Keratinocyte (primary cell): ENCODE results near the gene C2CD3. TPM values are rescaled to one million over a fixed set of nuclear protein-coding genes. Genes with fewer than 3 reads are reported as not detected.

Experiments used
- DNase-seq: peaks from one replicate; pipeline ENCODE4 v3.0.0-alpha.2; 2011; ENCODE audit warnings: low read depth, missing footprints, low spot score
- FAIRE-seq: peaks from 2 replicates; lab custom pipeline; 2011; peaks lifted over from hg19 to GRCh38; lab: Jason Lieb, UNC
- H2AFZ ChIP-seq: 2 replicates; pipeline ENCODE4 v1.6.0; 2012; ENCODE audit warnings: low read length, control low read depth, inconsistent platforms; ENCODE audit not compliant: control insufficient read depth
- H3K27ac ChIP-seq: 2 replicates; pipeline ENCODE4 v1.5.1; 2011; ENCODE audit warnings: low read length; ENCODE audit not compliant: control insufficient read depth, insufficient read depth
- H3K27me3 ChIP-seq: 3 replicates; pipeline ENCODE4 v1.6.0; 2011; ENCODE audit warnings: low read length; ENCODE audit not compliant: control insufficient read depth, insufficient read depth; ENCODE audit errors: extremely low read depth
- H3K36me3 ChIP-seq, 2 experiments: 2 replicates in 1 of 2; 3 replicates in 1 of 2; pipeline ENCODE4 v1.5.1; 2011; ENCODE audit warnings: low read length in 2 of 2, mild to moderate bottlenecking in 1 of 2; ENCODE audit not compliant: control insufficient read depth in 2 of 2, insufficient read depth in 2 of 2; ENCODE audit errors: extremely low read depth in 1 of 2
- H3K4me1 ChIP-seq: 3 replicates; pipeline ENCODE4 v1.5.1; 2011; ENCODE audit warnings: low read length; ENCODE audit not compliant: control insufficient read depth, insufficient read depth; ENCODE audit errors: extremely low read depth
- H3K4me2 ChIP-seq: 3 replicates; pipeline ENCODE4 v1.6.0; 2011; ENCODE audit warnings: low read depth, low read length; ENCODE audit not compliant: control insufficient read depth, insufficient read depth; ENCODE audit errors: extremely low read depth
- H3K4me3 ChIP-seq, 3 experiments: fragments of 200-600 bp in 1 of 3; sonication (generic) in 1 of 3; 2 replicates in 2 of 3; 3 replicates in 1 of 3; pipeline ENCODE4 v1.5.1; 2011 to 2016; ENCODE audit warnings: low read length in 3 of 3, mild to moderate bottlenecking in 3 of 3, control low read depth in 2 of 3, inconsistent platforms in 1 of 3, low read depth in 1 of 3, mixed read lengths in 1 of 3, mixed run types in 1 of 3, moderate library complexity in 1 of 3; ENCODE audit not compliant: control insufficient read depth in 2 of 3, insufficient read depth in 2 of 3; ENCODE audit errors: extremely low read depth in 1 of 3
- H3K79me2 ChIP-seq: 2 replicates; pipeline ENCODE4 v1.6.0; 2012; ENCODE audit warnings: low read length; ENCODE audit not compliant: control insufficient read depth, insufficient read depth
- H3K9ac ChIP-seq: 3 replicates; pipeline ENCODE4 v1.6.0; 2011; ENCODE audit warnings: low read length; ENCODE audit not compliant: control insufficient read depth, insufficient read depth; ENCODE audit errors: extremely low read depth
- H3K9me1 ChIP-seq: 3 replicates; pipeline ENCODE4 v1.6.0; 2011; ENCODE audit warnings: low read length; ENCODE audit not compliant: control insufficient read depth, insufficient read depth; ENCODE audit errors: extremely low read depth
- H3K9me3 ChIP-seq: 2 replicates; pipeline ENCODE4 v1.5.1; 2012; ENCODE audit warnings: low read depth, low read length; ENCODE audit not compliant: control insufficient read depth
- H4K20me1 ChIP-seq: 3 replicates; pipeline ENCODE4 v1.6.0; 2011; ENCODE audit warnings: low read length; ENCODE audit not compliant: control insufficient read depth, insufficient read depth; ENCODE audit errors: extremely low read depth
- CTCF ChIP-seq, 3 experiments: IDR thresholded peaks in 1 of 3; conservative IDR thresholded peaks in 1 of 3; optimal IDR thresholded peaks in 1 of 3; 2 replicates in 2 of 3; 3 replicates in 1 of 3; pipeline versions ENCODE3 to v1.5.1; 2011; ENCODE audit warnings: low read length in 3 of 3, mild to moderate bottlenecking in 3 of 3, moderate library complexity in 2 of 3, control low read depth in 1 of 3, inconsistent platforms in 1 of 3; ENCODE audit not compliant: insufficient read depth in 2 of 3; ENCODE audit errors: extremely low read depth in 1 of 3
- EZH2 ChIP-seq: IDR thresholded peaks from one replicate; pipeline ENCODE4 v1.6.1; 2012; ENCODE audit warnings: inconsistent platforms, mild to moderate bottlenecking, low read length, moderate library complexity
- dilution Hi-C: fragments of 300-500 bp; cut with MboI; formaldehyde crosslinking; loops from one replicate; pipeline ENCODE4 v1.7.0; 2020; ENCODE audit warnings: low sequenced_read_pairs; ENCODE audit not compliant: extremely low pct_ligation_motif_present
- polyA plus RNA-seq, 5 experiments: library from polyadenylated mRNA; depleted of rRNA in 3 of 5; stranded (reverse) in 3 of 5; stranded (forward) in 1 of 5; unstranded in 1 of 5; fragments of >200 nt; gene quantifications; 1 replicate in 1 of 5; 2 replicates in 3 of 5; 3 replicates in 1 of 5; pipeline versions ENCODE4 v1.2.1 to v1.2.3, GENCODE V29; 2011 to 2012; ENCODE audit warnings: missing spikeins in 2 of 5, low read depth in 1 of 5, low replicate concordance in 1 of 5

C2CD3 gene
- polyA plus RNA-seq, 1 donor (not counting 4 experiments of a cell fraction or from before 2014, with no cell fraction given): 9.8 TPM

GRCh38 chr11:74159642-74160041, 11.2 kb downstream of the C2CD3 start:
- TF ChIP-seq EZH2 (no peak), CTCF (optimal IDR thresholded peaks at IDR 0.05 in 1 of 3, IDR thresholded peaks at IDR 0.05 in 1 of 3, conservative IDR thresholded peaks at IDR 0.05 in 1 of 3; ENCODE audit: extremely low read depth in 1 of 3, insufficient read depth in 2 of 3, low read length in 3 of 3) (no peak)
- H4K20me1 ChIP-seq: no peaks in the 10 kb centered on the region
- peaks cover 5% of the 10 kb centered on the region for H3K79me2 ChIP-seq
- H3K36me3 ChIP-seq: peaks cover 0 to 5% of the 10 kb centered on the region in 2 experiments
- DNase-seq (no peak), FAIRE-seq (no peak)
- dilution Hi-C loops: no loop called here
- H3K9me3 ChIP-seq: no peaks in the 10 kb centered on the region
- H3K9me1 ChIP-seq: no peaks in the 10 kb centered on the region
- H3K4me3 ChIP-seq: no peak overlapping the region
- H3K9ac ChIP-seq: no peak overlapping the region
- no peak overlapping the region for H3K27ac ChIP-seq
- H3K4me2 ChIP-seq: no peak overlapping the region
- peaks cover 17% of the 10 kb centered on the region for H3K4me1 ChIP-seq
- no peak overlapping the region for H2AFZ ChIP-seq
- no peaks in the 10 kb centered on the region for H3K27me3 ChIP-seq

- dilution Hi-C loops: no loop called here
- no peaks in the 10 kb centered on the region for H3K27me3 ChIP-seq
- no peaks in the 10 kb centered on the region for H3K9me3 ChIP-seq
- no peak overlapping the region for H3K4me2 ChIP-seq
- no peak overlapping the region for H2AFZ ChIP-seq
- H3K4me3 ChIP-seq: no peak overlapping the region
- H3K79me2 ChIP-seq: peaks cover 5% of the 10 kb centered on the region
- TF ChIP-seq CTCF (optimal IDR thresholded peaks at IDR 0.05 in 1 of 3, IDR thresholded peaks at IDR 0.05 in 1 of 3, conservative IDR thresholded peaks at IDR 0.05 in 1 of 3; ENCODE audit: extremely low read depth in 1 of 3, insufficient read depth in 2 of 3, low read length in 3 of 3) (no peak), EZH2 (no peak)
- H3K9me1 ChIP-seq: no peaks in the 10 kb centered on the region
- no peaks in the 10 kb centered on the region for H3K36me3 ChIP-seq
- peak overlapping the region; percentile 54 for H3K27ac ChIP-seq
- peaks cover 25% of the 10 kb centered on the region for H3K4me1 ChIP-seq
- FAIRE-seq: no peak
- DNase-seq: no peak
- H4K20me1 ChIP-seq: no peaks in the 10 kb centered on the region
- no peak overlapping the region for H3K9ac ChIP-seq
These were observed 13.6 kb downstream of the C2CD3 start for GRCh38 chr11:74157169-74157568.
